GM19043 (cell line): ENCODE measurements around the gene DAPK3.
"Not testable (repeated sequence)": the region's sequence is repeated elsewhere in the genome, so short reads cannot be mapped to it uniquely, and the experiment has no call there.

ENCODE experiments used
- ATAC-seq: cut with Tn5 transposase; IDR thresholded peaks from one replicate; pipeline ENCODE4 v1.9.1; 2021; ENCODE audit warnings: low read depth; ENCODE audit not compliant: unreplicated experiment

Gene DAPK3

DNA sequence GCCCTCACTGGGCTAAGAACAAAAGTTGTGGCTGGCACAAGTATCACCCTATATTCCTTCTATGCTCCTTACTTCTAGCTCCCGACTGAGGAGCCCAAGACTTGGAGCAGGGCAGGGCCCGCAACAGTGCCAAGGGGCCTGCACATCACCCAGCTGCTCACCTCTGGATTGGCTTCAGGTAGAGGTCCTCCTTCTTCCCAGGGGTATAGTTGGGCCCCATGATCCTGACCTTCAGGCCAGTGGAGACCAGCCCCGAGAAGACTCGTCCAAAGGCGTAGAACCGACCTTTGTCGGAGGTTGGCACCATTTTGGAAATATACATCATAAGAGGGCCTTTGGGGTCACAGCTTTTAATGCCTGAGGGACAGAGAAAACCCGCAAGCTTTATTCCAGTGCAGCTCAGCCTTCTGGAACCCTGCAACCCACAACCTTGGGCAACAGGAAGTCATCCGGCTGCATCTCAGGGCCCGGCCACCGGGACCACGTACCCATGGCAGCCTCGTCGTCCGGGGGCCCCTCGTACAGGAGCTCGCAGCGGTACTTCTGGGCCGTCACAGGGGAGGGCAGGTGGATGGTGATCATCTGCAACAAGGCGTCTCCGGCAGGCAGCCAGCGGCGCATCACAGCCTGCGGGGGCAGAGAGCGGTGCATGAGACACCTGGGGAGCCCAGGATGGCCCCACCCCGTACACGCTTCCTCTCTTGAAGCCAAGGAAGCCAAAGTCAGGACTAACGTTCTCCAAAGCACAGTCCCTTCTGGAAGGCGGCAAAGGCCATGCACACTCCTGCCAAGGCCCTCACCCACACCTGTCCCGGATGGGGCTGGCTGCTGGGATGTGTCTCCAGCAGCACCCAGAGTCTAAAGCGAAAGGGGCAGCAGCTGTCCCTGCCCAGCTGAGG is 9.7 kb upstream of the DAPK3 start:
- no peak for ATAC-seq

DNA sequence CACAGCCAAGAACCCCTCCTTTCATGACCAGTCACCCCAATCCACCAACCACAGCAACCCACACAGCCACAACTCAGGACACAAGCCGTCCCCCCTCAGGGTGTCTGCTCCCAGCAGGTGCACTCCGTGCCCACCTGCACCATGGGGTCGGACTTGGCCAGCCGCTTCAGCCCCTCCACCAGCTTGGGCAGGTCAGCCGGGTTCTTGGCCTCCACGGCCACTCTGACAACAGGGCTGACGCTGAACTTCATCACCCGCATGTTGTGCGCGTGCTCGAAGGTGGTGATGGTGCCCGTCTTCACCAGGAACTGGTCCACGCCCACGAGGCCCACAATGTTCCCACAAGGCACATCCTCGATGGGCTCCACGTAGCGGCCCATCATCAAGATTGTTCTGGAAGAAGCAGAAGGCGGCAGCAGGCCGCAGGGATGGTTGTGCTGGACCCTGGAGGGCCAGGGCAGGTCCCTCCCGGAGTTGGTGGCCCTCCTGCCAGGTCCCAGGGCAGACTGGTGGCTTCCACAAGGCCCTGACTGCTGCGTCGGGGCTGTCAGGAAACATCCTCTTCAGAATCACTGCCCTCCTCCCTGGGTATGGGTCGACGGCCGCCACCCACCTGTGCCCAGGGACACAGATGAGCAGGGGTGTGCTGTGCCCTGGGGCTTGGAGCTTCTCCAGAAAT is 8.9 kb upstream of the DAPK3 start:
- no peak for ATAC-seq

DNA sequence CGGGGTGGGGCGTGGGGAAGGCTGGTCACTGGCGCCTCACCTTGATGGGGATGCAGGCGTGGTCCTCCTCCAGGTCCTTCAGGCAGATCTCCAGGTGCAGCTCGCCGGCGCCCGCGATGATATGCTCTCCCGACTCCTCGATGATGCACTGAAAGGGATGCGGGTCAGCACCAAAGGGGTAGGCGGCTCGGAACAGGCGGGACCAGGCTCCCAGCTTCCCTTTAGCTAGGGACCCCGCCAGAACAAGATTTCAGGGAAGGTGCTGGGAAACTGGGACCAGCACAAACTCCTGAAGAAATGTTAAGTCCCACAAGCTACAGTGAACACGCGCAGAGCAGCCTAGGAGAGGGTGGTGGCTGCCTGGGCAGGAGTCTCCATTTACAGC is 8.4 kb upstream of the DAPK3 start:
- no peak for ATAC-seq

DNA sequence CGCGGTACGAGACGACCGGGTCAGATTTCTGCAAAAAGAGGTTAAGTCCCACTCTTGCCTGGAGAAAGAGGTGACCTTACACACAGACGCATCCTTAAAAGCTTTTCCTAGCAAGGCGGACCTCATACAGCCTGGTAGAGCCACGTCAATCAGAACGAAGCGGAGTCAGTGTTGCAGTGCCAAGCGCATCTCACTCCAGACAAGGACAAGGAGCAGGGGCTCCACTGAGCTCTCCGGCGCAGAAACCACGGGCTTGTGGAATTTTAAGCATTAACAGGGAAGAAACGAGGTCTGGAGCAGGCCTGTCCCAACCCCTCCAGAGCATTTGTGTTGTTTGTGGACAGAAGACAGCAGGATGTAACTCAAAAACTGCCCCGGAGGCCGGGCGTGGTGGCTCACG is 7.2 kb upstream of the DAPK3 start:
- no peak for ATAC-seq

DNA sequence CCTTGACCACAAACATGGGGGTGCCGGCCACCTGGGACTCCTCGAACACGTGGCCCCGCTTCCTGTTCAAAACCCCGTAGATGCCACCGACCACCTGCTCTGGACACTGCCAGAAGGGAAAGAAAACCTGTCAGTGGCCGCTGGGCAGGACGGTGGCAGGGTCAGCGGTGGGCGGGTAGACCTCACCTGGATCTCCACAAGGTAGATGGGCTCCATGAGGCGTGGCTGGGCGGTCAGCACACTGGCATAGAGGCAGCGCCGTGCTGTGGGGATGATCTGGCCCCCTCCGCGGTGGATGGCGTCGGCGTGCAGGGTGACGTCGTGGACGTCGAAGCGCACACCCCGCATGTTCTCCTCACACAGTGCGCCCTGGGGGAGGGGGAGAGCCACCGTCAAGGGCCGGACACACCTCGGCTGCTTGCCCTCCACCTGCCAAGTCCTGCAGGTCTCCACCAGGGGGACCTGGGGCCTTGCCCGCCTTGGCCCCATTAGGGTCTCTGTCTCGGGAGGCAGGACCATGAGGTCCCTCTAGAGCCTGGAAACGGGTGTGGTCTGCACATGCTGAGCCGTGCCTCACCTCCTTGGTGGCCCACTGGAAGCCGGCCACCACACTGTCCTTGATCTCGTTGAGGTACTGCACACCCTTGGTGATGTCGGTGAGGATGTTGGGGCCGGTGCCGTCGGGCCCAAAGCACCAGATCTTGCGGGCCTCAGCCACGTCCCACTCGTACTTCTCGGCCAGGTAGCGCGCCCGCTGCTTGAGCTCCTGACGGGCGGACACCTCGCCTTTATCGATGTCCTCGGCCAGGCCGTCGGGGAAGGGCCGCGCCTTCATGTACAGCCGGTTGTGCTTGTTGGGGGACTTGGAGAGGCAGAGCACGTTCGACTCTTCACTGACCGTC is 6.6 kb upstream of the DAPK3 start:
- no peak for ATAC-seq

DNA sequence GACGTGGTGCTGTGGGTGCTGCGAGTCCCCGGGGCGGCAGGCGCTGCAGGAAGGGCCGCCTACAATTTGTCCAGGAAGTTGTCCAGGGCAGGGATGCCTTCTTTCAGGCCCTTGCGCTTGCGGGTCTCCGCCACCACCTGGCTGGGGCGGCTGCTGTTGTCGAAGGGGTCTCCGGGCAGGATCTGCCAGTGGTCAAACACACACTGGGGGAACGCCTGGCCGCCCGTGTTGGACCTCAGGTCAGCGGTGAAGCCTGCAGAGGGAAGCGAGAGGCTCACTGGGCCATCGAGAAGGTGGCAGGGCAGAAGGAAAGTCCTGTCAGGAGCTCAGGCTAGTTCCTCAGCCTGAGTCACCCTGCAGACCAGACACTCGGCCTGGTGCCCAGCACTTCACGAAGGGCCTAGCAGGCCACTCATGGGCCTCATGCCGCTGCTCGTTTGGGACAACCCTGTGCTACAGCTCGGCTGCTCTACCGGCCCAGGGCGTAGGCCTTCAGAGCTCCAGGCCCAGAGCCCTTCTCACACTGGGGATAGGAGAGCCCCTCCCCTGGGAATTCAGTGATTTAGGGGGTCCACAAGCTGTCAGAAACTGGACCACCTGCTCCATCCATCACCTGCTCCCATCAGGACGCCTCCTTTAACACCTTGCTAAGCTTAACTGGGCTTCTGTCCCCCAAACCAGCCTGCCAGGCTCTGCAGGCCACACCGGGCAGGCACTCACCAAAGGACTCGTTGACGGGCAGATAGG is 5.8 kb upstream of the DAPK3 start:
- no peak for ATAC-seq

DNA sequence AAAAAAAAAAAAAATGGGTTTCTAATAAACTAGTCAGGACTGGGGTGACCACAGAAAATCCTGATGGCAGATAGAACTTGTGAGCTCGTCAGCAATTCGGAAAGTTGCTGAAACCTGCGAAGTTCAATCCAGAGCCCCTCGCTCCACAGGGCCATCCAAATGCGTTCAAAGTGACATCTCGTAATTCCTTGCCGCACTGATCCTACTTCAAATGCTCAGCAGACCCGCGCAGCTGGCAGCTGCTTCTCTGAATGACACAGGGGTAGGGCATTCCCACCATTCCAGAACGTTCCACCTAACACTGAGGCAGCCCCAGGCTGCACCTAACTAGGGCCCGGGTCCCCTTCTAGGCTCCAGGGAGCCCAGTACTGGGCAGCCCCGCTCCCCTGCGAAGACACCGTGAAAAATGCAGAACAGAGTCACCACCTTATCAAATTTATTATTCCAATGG is 4.8 kb upstream of the DAPK3 start:
- no peak for ATAC-seq

DNA sequence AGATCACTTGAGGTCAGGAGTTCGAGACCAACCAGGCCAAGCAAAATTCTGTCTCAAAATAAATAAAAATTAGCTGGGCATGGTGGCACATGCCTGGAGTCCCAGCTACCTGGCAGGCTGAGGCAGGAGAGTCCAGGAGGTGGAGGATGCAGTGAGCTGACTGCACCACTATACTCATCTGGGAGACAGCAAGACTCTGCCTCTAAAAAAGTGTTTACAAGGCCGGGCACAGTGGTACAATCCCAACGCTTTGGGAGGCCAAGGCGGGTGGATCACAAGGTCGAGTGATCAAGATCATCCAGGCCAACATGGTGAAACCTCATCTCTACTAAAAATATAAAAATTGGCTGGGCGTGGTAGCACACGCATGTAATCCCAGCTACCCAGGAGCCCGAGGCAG is 4.2 kb upstream of the DAPK3 start:
- no peak for ATAC-seq

DNA sequence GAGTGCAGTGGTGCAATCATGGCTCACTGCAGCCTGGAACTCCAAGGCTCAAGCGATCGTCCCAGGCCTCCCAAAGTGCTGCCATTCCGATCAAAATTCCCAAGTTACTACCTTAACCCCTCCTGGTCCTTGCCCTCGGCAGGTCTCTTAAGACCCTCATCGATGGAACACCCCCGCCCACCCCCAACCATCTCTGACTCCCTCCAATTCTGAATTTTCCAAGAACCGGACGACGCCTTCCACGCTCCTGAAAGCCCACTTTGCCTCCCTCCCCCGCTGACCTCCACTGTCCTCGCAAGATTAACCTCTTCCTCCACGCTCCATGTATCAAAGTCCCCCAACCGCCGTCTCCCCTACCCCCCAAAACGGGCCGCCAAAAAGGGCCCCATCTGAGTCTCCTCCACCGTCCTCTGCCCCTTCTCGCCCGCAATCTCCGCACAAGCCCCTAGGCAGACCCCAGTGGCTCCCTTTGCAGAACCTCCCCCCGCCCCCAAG is 539 bp downstream of the DAPK3 start:
- ATAC-seq, result no peak

DNA sequence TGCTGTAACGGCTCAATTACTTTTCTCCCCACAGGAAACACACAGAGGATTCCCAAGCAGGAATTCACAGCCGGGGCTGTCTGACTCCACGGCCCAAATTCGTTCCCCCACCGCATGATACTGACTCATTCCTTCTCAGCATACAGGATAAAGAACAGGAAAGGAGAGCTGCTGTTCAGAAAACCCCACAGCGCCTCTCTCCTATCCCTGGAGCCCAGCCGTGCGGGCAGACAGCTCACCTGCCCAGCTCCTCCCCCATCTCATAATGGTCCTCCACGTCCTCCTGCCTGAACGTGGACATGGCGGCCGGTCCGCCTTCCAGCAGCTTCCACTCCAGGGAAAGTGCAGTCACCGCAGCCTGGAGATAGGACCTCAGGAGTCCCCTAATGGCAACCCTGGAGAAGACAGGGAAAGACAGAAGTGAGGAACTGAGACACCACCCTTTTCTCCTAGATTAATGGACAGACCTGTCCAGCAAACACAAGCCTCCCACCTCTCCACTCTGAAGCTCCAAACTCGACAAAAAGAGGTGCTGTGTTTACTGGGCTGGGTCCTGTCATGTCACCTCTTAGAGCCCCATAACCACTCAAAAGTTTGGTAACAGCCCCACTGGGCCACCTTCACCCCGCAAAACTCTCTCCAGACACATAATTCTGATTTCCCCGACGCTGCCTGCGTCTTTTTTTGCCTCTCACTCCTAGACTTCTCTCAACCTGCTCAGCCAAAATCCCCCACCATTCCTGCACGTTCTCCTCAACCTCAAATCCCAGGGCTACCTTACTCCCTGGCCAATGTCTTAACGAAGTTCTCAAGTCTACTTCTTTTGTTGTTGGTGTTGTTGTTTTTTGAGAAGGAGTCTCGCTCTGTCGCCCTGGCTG is 1.2 kb downstream of the DAPK3 start:
- ATAC-seq, result no peak

DNA sequence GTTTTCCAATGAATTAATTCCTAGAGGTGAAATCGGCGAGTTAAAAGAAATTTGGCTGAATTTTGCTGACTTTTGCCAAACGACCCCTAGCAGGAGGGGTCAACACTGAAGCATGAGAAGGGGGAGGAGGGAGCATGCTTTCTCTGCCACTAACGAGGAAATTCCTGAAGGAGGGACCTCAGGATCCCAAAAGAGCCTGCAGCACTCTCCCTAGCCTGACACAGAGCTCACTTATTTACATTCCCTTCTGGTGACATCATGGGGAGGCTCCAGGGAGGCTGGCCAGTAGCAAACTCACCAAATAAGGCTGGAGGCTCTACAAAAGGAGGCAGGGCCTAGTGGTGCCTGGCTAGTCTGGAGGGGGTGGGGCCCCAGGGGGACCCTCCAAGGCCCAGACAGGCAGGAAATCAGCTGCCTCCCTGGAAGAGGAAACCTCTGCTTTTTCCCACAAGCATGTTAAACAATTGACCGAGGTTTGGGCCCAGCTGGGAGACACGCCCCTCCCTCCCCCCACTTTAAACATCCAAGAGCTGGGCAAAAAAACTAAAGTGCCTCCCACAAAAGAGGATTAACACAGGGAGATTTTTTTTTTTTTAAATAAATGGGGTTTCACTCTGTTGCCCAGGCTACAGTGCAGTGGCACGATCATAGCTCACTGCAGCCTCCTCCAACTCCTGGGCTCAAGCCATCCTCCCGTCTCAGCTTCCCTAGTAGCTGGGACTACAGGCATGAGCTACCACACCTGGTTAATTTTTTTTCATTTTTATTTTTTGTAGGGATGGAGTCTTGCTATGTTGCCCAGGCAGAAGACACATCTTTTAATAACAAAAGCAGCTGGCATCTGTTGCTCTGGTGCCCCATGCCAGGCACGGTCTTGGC is 2.1 kb downstream of the DAPK3 start:
- no peak for ATAC-seq

DNA sequence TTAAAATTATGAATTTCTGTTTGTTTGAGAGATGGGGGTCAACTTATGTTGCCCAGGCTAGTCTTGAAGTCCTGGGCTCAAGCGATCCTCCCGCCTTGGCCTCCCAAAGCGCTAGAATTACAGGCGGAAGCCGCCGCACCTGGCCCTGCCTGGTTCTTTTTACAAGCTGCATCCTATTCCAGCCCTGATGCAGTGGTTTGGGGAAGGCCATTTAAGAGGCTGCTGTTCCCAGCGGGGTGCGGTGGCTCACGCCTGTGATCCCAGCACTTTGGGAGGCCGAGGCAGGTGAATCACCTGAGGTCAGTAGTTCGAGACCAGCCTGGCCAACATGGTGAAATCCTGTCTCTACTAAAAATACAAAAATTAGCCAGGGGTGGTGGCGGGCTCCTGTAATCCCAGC is 2.9 kb downstream of the DAPK3 start:
- not testable (repeated sequence) for ATAC-seq

DNA sequence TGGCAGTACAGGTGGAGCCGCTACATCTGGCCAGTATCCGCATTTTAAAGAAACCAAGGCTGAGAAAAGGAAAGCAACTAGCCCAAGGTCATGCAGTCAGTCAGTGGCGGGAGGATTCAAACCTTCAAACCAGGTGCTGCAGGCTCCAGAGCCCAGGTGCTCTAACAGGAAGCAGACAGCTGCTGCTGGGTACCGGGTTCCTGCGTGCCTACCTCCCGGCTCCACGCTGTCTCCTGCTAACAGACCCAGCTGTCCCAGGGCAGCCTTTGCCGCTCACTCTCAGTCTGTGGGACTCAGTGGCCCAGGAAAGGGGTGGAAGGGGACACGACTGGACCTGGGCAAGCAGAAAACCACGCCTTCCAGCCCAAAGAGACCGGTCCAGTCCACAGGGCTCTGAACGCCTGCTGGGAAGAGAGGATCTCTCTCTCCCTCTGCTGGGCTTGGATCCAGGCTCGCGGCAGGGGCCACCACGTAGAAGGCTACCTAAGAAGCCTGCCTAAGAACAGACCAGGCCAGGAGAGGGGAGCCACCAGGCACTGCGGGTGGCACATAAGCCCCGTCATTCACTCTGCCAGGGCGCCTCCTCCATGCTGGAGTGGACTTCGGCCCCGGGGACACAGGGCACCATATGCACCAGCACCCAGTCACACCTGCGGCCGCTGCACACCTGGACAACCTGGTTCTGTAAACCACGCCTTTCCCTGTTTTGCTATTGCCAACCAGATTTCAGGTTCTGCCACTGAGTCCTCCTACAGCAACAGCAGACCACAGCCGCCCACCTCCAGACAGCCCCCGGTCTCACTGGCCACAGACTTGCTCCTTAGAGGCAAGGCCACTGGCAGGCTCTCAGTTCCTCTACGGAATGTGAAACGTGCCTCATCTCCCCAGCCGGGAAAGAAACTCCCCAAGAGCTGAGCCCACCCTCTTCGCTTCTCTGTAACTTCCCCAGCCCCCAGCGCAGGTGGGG is 4.6 kb downstream of the DAPK3 start:
- ATAC-seq, result no peak

DNA sequence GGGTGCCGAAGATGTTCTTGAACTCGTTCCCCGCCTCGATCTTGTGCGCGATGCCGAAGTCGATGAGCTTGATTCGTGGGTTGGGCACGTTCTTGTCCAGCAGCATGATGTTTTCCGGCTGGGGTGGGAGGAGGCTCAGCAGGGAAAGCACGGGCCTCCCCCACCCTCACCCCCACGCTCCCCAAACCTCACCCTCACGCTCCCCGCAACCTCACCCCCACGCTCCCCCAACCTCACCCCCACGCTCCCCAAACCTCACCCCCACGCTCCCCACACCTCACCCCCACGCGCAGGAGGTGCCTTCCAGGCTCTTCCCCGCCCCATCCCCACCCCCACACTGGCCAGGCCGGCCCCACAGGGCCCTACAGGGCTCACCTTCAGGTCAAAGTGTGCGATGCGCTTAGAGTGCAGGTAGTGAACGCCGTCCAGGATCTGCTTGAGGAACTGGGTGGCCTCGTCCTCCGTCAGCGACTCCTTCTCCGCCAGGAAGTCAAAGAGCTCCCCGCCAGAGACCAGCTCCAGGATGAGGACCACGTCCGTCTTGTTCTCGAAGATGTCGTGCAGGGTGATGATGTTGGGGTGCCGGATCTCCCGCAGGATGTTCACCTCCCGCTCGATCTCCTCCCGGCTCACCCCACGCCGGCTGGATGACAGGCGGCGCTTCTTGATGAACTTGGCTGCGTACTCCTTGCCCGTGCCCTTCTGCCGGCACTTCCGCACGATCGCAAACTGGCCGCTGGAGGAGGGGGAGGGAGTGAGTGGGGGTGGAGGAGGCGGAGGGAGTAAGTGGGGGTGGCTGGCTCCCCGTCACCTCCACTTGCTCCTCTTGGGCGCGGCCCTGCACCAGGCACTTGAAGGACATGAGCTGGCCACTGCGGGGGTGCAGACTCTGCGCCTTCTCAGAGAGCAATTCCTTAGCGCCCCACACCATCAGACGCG is 6.4 kb downstream of the DAPK3 start:
- ATAC-seq, result no peak

DNA sequence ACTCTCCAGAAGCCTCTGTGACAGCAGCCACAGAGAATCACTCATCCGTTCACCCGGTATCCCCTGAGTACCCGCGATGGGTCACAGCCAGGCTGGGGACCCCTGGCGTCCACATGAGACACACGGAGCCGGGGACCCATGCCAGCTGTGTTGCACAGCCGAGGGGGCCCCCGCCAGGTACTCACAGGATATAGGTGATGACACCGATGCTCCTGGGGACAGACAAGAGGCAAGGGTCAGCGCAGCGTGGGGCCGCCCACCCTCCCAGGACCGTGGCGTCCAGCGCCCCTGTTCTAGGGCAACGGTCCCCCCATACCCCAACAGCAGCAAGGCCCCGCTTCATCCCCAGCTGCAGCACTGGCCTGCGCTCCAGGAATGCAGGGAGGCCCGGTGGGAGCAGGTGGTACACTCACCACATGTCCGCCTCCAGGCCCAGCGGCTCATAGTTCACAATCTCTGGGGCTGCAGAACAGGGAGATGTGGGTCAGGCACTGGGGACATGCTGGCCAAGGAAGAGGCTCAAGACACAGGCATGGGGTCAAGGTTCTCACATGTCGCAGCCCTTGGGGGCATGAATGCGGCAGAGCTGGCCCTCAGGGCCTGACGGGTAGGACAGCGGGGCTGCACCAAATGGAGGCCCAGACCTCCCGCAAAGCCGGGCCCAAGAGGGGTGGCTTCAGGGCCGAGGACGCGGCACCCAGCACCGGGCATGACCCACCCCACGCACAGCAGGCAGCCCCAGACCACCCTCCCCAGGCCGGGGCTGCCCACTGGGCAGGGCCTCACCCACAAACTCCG is 7.2 kb downstream of the DAPK3 start:
- no peak for ATAC-seq
